AG10803 (cell line): ENCODE results near the gene DISP2.

Source experiments
- DNase-seq: peaks from one replicate; pipeline ENCODE4 v3.0.0; 2010; ENCODE audit warnings: low read depth
- H3K4me3 ChIP-seq: 2 replicates; pipeline ENCODE4 v1.5.1; 2011; ENCODE audit warnings: mild to moderate bottlenecking, low read length, control low read depth
- TF ChIP-seq, protein P1 (sequence below): conservative IDR thresholded peaks from 2 replicates; pipeline ENCODE4 v1.5.1; 2011; ENCODE audit warnings: mild to moderate bottlenecking, low read length, control low read depth, inconsistent platforms

DISP2 gene

GRCh38 chr15:40343512-40343911 lies 14.5 kb upstream of the DISP2 start:
- H3K4me3 ChIP-seq: 0 out of 2 replicates have a peak overlapping the region, but pooled peaks have one; percentile 7
- peak; percentile 96 for DNase-seq
- TF ChIP-seq, protein P1, sequence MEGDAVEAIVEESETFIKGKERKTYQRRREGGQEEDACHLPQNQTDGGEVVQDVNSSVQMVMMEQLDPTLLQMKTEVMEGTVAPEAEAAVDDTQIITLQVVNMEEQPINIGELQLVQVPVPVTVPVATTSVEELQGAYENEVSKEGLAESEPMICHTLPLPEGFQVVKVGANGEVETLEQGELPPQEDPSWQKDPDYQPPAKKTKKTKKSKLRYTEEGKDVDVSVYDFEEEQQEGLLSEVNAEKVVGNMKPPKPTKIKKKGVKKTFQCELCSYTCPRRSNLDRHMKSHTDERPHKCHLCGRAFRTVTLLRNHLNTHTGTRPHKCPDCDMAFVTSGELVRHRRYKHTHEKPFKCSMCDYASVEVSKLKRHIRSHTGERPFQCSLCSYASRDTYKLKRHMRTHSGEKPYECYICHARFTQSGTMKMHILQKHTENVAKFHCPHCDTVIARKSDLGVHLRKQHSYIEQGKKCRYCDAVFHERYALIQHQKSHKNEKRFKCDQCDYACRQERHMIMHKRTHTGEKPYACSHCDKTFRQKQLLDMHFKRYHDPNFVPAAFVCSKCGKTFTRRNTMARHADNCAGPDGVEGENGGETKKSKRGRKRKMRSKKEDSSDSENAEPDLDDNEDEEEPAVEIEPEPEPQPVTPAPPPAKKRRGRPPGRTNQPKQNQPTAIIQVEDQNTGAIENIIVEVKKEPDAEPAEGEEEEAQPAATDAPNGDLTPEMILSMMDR: no peak

- H3K4me3 ChIP-seq: no peak overlapping the region
- DNase-seq: peak; percentile 54
- TF ChIP-seq, protein P1: no peak
Measured at GRCh38 chr15:40344217-40344616, 13.8 kb upstream of the DISP2 start.

GRCh38 chr15:40344631-40345120 lies 13.3 kb upstream of the DISP2 start:
- peak; percentile 70 for DNase-seq
- TF ChIP-seq, protein P1: peak; percentile 85
- H3K4me3 ChIP-seq: no peak overlapping the region

GRCh38 chr15:40345225-40345866 lies 12.7 kb upstream of the DISP2 start:
- no peak for DNase-seq
- no peak overlapping the region for H3K4me3 ChIP-seq
- TF ChIP-seq, protein P1: no peak

DNA sequence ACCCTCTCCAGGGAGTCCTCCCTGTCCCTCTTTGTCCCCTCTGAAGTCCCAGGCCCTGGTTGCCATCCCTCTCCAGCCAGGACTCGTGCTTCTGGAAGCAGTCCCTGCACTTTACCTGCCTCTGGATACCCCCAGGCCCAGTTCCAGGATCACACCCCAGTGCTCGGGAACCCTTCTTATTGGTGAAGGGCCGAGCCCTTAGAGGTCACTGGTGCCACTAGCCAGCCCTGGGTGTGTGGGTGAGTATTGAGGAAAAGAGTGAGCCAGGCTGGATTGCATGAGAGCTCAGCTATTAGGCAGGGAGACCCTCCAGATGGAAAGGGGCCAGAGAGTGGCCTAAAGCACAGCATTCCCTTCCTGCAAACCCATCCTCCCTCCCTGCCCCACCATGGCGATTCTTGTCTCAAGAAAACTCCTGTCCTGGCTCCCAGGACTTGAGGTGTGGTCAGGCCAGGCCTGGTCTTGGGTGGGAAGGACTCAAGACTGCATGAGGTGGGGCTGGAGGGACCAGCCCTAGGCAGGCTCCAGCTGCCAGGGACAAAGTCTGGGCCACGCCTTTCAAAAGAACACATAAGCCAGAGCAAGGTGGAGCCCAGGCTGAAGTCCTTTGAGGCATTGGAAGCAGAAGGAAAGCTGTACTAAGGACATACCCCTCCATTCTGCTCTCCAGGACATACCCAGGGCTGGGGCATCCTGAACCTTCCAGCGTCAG lies 12.0 kb upstream of the DISP2 start:
- TF ChIP-seq, protein P1: no peak
- no peak overlapping the region for H3K4me3 ChIP-seq
- no peak for DNase-seq

GRCh38 chr15:40346579-40347558 lies 11.2 kb upstream of the DISP2 start:
- TF ChIP-seq, protein P1: no peak
- DNase-seq: no peak
- H3K4me3 ChIP-seq: no peak overlapping the region
